Esophagus muscularis mucosa (tissue), 4 donors: ENCODE data around the gene RUNX2. TPM values are rescaled to one million over a fixed set of nuclear protein-coding genes. Genes with fewer than 3 reads are reported as not detected.

Experiments
- DNase-seq: peaks from one replicate; pipeline ENCODE4 v3.0.0-alpha.2; 2017; ENCODE audit errors: extremely low spot score
- H3K27ac ChIP-seq, 4 donors: fragments of 200-600 bp; sonication (generic); replicated peaks in 1 of 4; 1 replicate in 3 of 4; 2 replicates in 1 of 4; pipeline ENCODE4 v1.5.1; 2016 to 2019; ENCODE audit warnings: mild to moderate bottlenecking in 1 of 4
- H3K27me3 ChIP-seq, 4 donors: fragments of 200-600 bp; sonication (generic); one replicate each; pipeline versions ENCODE4 v1.5.1 to v1.6.0; 2016 to 2019
- H3K36me3 ChIP-seq, 4 donors: fragments of 200-600 bp; sonication (generic); one replicate each; pipeline ENCODE4 v1.5.1; 2016 to 2019
- H3K4me1 ChIP-seq, 4 donors: fragments of 200-600 bp; sonication (generic); one replicate each; pipeline ENCODE4 v1.5.1; 2016 to 2019
- H3K4me3 ChIP-seq, 4 donors: fragments of 200-600 bp; sonication (generic); 1 replicate in 2 of 4; 2 replicates in 2 of 4; pipeline ENCODE4 v1.5.1; 2016 to 2019; ENCODE audit warnings: mild to moderate bottlenecking in 4 of 4, moderate library complexity in 1 of 4
- H3K9me3 ChIP-seq, 4 donors: fragments of 200-600 bp; sonication (generic); 1 replicate in 3 of 4; 2 replicates in 1 of 4; pipeline ENCODE4 v1.5.1; 2016 to 2019
- EP300 ChIP-seq: sonication (generic); formaldehyde crosslinking; IDR thresholded peaks from one replicate; pipeline ENCODE4 v1.6.1; 2017; ENCODE audit warnings: antibody characterized with exemption
- POLR2A ChIP-seq: fragments of 450-650 bp; IDR thresholded peaks from one replicate; pipeline ENCODE4 v1.6.1; 2017; ENCODE audit warnings: antibody characterized with exemption, moderate library complexity, mild to moderate bottlenecking, low read depth
- POLR2AphosphoS5 ChIP-seq, 2 donors: sonication (generic); formaldehyde crosslinking; IDR thresholded peaks; one replicate each; pipeline ENCODE4 v1.6.1; 2017; ENCODE audit warnings: antibody characterized with exemption in 2 of 2
- WGBS: methylation state at CpG from one replicate; pipeline ENCODE4 v1.1.5; 2018; 5-methylcytosine and 5-hydroxymethylcytosine counted together
- intact Hi-C: fragments of 100-400 bp; cut with DNase I; formaldehyde crosslinking; loops from one replicate; pipeline ENCODE4 v1.15.1; 2023
- total RNA-seq, 4 donors: library from RNA; depleted of rRNA; stranded (reverse); fragments of >200 nt; gene quantifications; one replicate each; pipeline versions ENCODE4 v1.1.0 to v1.2.1, GENCODE V29; 2016
- TF ChIP-seq, protein P1 (sequence below), 3 experiments: fragments of 200-600 bp in 2 of 3; fragments of 450-650 bp in 1 of 3; sonication (generic) in 2 of 3; IDR thresholded peaks; one replicate each; pipeline ENCODE4 v1.5.1; 2017 to 2019; ENCODE audit warnings: antibody characterized with exemption in 3 of 3, mild to moderate bottlenecking in 2 of 3, moderate library complexity in 1 of 3

The RUNX2 gene
- total RNA-seq, 4 donors from 2014 or later: 1.0 to 1.6 (median 1.4) TPM

DNA sequence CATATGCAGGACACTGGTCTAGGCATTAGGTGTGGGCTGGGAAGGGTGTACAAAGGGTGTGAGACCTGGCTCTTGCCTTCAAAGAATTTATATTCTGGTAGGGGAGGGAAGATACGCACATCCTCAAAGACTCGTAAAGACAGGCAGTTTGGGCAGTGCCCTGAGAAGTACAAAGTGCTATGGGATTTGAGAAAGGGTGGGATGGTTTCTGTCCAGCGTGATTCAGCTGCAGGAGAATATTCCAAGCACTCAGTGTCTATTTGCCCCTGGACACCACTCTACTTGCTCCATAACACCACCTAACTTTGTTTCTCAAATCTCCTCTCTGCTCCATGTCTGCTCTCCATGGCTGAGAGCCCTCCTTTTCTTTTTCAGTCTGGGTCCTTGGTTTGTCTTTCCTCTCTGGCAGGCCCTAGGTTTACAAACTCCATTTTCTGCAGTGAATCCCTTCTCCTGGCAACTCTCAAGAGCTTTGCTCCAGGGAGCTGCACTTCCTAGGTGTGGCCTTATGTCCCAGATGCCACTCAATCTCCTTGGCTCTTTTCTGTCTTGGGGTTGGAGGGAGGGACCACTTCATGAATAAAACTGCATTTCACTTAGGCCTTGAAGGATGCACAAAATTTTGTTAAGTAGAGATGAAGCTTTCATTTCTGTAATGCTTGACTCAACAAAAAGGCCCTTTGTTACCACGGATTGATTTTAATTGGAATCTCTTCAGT, 377.2 kb downstream of the RUNX2 start:
- no peak for TF ChIP-seq POLR2A
- TF ChIP-seq, protein P1, sequence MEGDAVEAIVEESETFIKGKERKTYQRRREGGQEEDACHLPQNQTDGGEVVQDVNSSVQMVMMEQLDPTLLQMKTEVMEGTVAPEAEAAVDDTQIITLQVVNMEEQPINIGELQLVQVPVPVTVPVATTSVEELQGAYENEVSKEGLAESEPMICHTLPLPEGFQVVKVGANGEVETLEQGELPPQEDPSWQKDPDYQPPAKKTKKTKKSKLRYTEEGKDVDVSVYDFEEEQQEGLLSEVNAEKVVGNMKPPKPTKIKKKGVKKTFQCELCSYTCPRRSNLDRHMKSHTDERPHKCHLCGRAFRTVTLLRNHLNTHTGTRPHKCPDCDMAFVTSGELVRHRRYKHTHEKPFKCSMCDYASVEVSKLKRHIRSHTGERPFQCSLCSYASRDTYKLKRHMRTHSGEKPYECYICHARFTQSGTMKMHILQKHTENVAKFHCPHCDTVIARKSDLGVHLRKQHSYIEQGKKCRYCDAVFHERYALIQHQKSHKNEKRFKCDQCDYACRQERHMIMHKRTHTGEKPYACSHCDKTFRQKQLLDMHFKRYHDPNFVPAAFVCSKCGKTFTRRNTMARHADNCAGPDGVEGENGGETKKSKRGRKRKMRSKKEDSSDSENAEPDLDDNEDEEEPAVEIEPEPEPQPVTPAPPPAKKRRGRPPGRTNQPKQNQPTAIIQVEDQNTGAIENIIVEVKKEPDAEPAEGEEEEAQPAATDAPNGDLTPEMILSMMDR (IDR thresholded peaks at IDR 0.05): no peak
- no peak for TF ChIP-seq POLR2AphosphoS5 (IDR thresholded peaks at IDR 0.05)
- no peak for TF ChIP-seq EP300
- no peak overlapping the region for H3K27ac ChIP-seq
- no peak for DNase-seq
- H3K9me3 ChIP-seq: no peaks in the 10 kb centered on the region
- no peaks in the 10 kb centered on the region for H3K4me1 ChIP-seq
- no peak overlapping the region for H3K4me3 ChIP-seq
- no peaks in the 10 kb centered on the region for H3K27me3 ChIP-seq
- intact Hi-C loops: no loop called here
- no peaks in the 10 kb centered on the region for H3K36me3 ChIP-seq
- 86% methylated on average over 4 of the region's 4 CpGs for WGBS

DNA sequence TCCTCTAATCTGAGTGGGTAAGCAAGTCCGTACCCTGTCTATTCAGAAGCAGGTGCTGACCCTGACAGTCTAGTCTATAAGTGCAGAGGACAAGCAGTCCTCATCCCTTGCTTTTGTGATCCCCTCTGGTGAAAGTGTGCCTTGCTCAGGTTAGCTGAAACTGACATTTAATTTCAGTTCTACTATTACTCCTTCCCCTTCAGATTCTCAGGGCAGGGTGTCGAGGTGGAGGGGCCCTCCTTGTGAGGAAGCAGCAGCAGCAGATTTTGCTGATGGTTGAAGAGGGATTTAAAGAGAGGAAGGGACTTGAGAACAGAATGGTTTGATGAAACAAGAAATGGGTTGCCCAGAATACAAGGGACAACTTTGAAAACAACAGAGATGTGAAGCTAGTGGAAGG, 378.2 kb downstream of the RUNX2 start:
- Histone ChIP-seq H3K4me3 (no peak overlapping the region), H3K27me3 (no peaks in the 10 kb centered on the region), H3K36me3 (no peaks in the 10 kb centered on the region), H3K9me3 (no peaks in the 10 kb centered on the region), H3K4me1 (no peaks in the 10 kb centered on the region), H3K27ac (no peak overlapping the region)
- TF ChIP-seq POLR2A: no peak
- TF ChIP-seq, protein P1 (IDR thresholded peaks at IDR 0.05): no peak
- no peak for TF ChIP-seq POLR2AphosphoS5 (IDR thresholded peaks at IDR 0.05)
- no peak for TF ChIP-seq EP300
- DNase-seq: no peak
- whole genome bisulfite sequencing: 42% methylated on average over 2 of the region's 2 CpGs
- intact Hi-C loops: no loop called here

DNA sequence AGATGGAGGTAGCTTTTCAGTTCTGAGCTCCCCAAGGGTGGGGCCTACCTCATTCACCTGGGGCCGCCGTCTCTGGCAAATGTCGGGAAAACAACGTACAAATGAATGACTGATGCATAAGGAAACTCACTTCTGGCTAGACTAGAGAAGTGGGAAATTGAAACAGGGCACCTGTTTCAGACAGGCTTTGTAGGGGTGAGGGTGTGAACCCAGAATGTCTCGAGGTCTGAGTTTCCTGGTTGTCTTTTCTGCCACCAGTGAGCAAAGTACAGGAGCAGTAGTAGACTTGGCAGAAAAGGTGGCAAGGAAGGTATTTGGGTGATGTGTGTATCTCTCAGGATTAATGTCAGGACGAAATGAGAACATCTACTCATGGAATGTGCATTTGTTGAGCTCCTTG, 379.0 kb downstream of the RUNX2 start:
- Histone ChIP-seq H3K4me3 (no peak overlapping the region), H3K36me3 (no peaks in the 10 kb centered on the region), H3K27ac (no peak overlapping the region), H3K9me3 (no peaks in the 10 kb centered on the region), H3K4me1 (no peaks in the 10 kb centered on the region), H3K27me3 (no peaks in the 10 kb centered on the region)
- intact Hi-C loops: no loop called here
- DNase-seq: no peak
- 83% methylated on average over 6 of the region's 6 CpGs for WGBS
- TF ChIP-seq POLR2A (no peak), EP300 (no peak)

DNA sequence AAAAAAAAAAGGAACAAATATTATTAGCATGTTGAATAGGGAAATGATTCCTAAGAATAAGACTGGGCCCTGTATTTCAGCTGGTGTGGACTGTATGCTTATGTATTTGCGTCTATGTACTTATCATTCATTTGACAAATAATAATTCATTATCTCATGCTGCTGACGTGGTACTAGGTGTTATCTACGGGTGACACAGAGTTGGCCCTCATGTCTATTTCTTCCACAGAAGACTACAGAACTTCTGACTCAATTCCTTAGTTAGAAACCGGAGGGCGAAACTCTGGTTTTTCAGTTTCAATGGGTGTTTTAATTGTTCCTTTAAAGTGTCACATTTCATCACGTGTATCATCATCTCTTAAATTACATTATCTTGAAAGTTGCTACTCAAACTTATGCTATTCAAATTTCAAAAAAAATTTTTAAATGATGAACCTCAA, 381.7 kb downstream of the RUNX2 start:
- TF ChIP-seq POLR2A: no peak
- TF ChIP-seq, protein P1 (IDR thresholded peaks at IDR 0.05): no peak
- TF ChIP-seq EP300: no peak
- TF ChIP-seq POLR2AphosphoS5 (IDR thresholded peaks at IDR 0.05): no peak
- H3K4me1 ChIP-seq: peaks cover 0 to 6% (median 5%) of the 10 kb centered on the region in 4 donors
- H3K9me3 ChIP-seq: no peaks in the 10 kb centered on the region
- peaks cover 0 to 15% (median 0%) of the 10 kb centered on the region in 4 donors for H3K27me3 ChIP-seq
- 82% methylated on average over 6 of the region's 6 CpGs for WGBS
- no peaks in the 10 kb centered on the region for H3K36me3 ChIP-seq
- no peak overlapping the region for H3K4me3 ChIP-seq
- H3K27ac ChIP-seq: no peak overlapping the region
- no peak for DNase-seq
- intact Hi-C loops: loop anchor here (10.0 kb wide), 1 partner anchor 1235 kb away; no protein-coding TSS in a partner anchor

DNA sequence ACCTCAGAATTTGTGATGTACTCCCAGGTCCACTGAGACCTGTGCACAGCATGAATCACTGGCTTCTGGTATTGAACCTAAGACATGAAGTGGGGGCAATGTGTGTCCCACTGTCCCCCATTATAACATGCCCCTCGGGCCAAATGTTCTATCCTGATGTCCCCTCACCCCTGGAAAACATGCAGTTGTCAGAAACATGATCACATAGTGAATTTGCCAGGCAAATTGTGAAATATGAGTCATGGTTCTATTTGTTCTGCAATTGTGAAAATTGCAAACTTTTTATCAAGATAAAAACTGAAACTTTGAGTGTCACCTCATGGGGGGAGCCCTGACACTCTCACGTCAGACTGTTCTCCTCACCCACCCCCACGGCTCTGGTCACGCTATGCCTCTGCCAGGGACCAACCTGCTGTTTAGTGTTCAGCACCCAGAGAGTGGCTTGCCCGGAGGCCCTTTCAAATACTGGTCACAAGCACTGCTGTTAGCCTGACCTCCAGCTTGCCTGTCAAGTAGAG, 382.2 kb downstream of the RUNX2 start:
- no peak for DNase-seq
- Histone ChIP-seq H3K36me3 (no peaks in the 10 kb centered on the region), H3K27ac (no peak overlapping the region), H3K27me3 (peaks cover 0 to 19% (median 0%) of the 10 kb centered on the region in 4 donors), H3K4me1 (peaks cover 0 to 9% (median 5%) of the 10 kb centered on the region in 4 donors), H3K9me3 (no peaks in the 10 kb centered on the region), H3K4me3 (no peak overlapping the region)
- no peak for TF ChIP-seq POLR2A
- no peak for TF ChIP-seq POLR2AphosphoS5 (IDR thresholded peaks at IDR 0.05)
- TF ChIP-seq EP300: no peak
- WGBS: 76% methylated on average over 5 of the region's 5 CpGs
- intact Hi-C loops: loop anchor here (10.0 kb wide), 1 partner anchor 1236 kb away; no protein-coding TSS in a partner anchor
